Measurements from ENCODE around the gene MMS22L. TPM values are rescaled to one million over a fixed set of nuclear protein-coding genes. Genes with fewer than 3 reads are reported as not detected.

The MMS22L gene
- total RNA-seq, 1 experiment from 2014 or later = 19.3 TPM

DNA sequence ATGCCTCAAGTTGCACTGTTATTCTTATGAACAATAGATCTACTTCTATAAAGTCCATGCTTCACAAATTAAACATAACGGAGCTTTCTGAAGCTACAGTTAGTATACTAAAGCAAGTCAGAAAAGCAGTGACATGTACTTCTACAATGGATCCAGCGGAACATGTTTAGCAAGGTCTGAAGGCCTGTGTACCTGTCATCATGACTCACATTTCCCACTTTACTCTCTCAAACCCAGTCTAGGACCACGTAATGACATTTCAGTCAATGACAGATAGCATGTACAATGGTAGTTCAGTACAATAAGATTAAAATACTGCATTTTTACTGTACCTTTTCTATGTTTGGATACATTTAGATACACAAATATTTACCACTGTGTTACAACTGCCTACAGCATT lies 132.1 kb downstream of the MMS22L start:
- ChIA-PET POLR2A (ENCODE audit: unreplicated experiment) (no interaction called here), CTCF (no interaction called here)
- Histone ChIP-seq H4K20me1 (ENCODE audit: low read length) (no peaks in the 10 kb centered on the region), H3K4me1 (ENCODE audit: insufficient read depth, low read length) (peaks cover 10% of the 10 kb centered on the region), H3K9ac (ENCODE audit: low read length) (no peak overlapping the region), H3K27me3 (ENCODE audit: low read length) (no peaks in the 10 kb centered on the region), H3K27ac (ENCODE audit: low read length) (no peak overlapping the region), H3K9me2 (replicated peaks; ENCODE audit: low read length) (no peaks in the 10 kb centered on the region), H2AFZ (ENCODE audit: low read length) (no peak overlapping the region), H3F3A (ENCODE audit: low read length, unreplicated experiment) (no peaks in the 10 kb centered on the region), H3K36me3 (ENCODE audit: low read depth, low read length) (no peaks in the 10 kb centered on the region; the same call in 1 of the 2 replicates), H3K9me3 (ENCODE audit: low read length) (no peaks in the 10 kb centered on the region), H3K4me2 (ENCODE audit: low read length) (no peak overlapping the region), H3K79me2 (ENCODE audit: low read length) (no peaks in the 10 kb centered on the region), H3K4me3 (ENCODE audit: low read length) (no peak overlapping the region)
- BruUV-seq (replicated peaks) = no TSS peak
- TF ChIP-seq EZH2phosphoT487 (IDR thresholded peaks at IDR 0.05; ENCODE audit: borderline replicate concordance, low read length) = no peak
- TF ChIP-seq EZH2 (IDR thresholded peaks at IDR 0.05; ENCODE audit: low read length, unreplicated experiment) = no peak
- no peak for TF ChIP-seq CTCF (conservative IDR thresholded peaks at IDR 0.05; ENCODE audit: low read depth, low read length)
- peak; percentile 57 for ATAC-seq
- DNase-seq = peak; percentile 76
- intact Hi-C loops (cut with micrococcal nuclease) = no loop called here

GRCh38 chr6:97147421-97147820 lies 135.6 kb downstream of the MMS22L start:
- H3K9ac ChIP-seq (ENCODE audit: low read length) = no peak overlapping the region
- no peaks in the 10 kb centered on the region for H3K79me2 ChIP-seq (ENCODE audit: low read length)
- H4K20me1 ChIP-seq (ENCODE audit: low read length) = no peaks in the 10 kb centered on the region
- no TSS peak for BruUV-seq (replicated peaks)
- intact Hi-C loops (cut with micrococcal nuclease) = no loop called here
- H3K4me1 ChIP-seq (ENCODE audit: insufficient read depth, low read length) = peaks cover 10% of the 10 kb centered on the region
- no peak overlapping the region for H3K4me3 ChIP-seq (ENCODE audit: low read length)
- no peaks in the 10 kb centered on the region for H3K9me3 ChIP-seq (ENCODE audit: low read length)
- no peak overlapping the region for H2AFZ ChIP-seq (ENCODE audit: low read length)
- no peaks in the 10 kb centered on the region; the same call in none of the 2 replicates for H3K36me3 ChIP-seq (ENCODE audit: low read depth, low read length)
- H3K27me3 ChIP-seq (ENCODE audit: low read length) = no peaks in the 10 kb centered on the region
- H3F3A ChIP-seq (ENCODE audit: low read length, unreplicated experiment) = no peaks in the 10 kb centered on the region
- TF ChIP-seq EZH2phosphoT487 (IDR thresholded peaks at IDR 0.05; ENCODE audit: borderline replicate concordance, low read length) (no peak), CTCF (conservative IDR thresholded peaks at IDR 0.05; ENCODE audit: low read depth, low read length) (no peak), EZH2 (IDR thresholded peaks at IDR 0.05; ENCODE audit: low read length, unreplicated experiment) (no peak)
- ChIA-PET CTCF (no interaction called here), POLR2A (ENCODE audit: unreplicated experiment) (no interaction called here)
- no peak for ATAC-seq
- H3K27ac ChIP-seq (ENCODE audit: low read length) = no peak overlapping the region
- H3K9me2 ChIP-seq (replicated peaks; ENCODE audit: low read length) = no peaks in the 10 kb centered on the region
- DNase-seq = no peak
- no peak overlapping the region for H3K4me2 ChIP-seq (ENCODE audit: low read length)

DNA sequence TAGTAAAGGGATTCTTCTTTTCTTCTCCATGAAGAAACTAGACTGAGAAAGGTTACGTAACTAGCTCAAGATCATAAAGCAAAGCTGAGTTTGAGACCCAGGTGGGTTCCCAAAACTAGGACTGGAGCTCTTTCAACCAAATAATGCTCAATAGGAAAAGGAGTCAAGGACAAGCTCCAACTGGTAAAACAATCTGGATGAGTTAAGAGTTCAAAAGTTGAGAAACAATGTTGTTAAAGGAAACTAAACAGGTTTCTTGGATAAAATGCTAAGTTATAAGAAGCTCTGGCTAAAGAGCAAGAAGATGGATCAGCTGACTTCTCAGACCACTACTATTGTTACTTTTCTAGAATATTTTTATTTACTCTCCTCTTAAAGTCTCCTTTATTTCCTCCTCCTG lies 137.3 kb downstream of the MMS22L start:
- H4K20me1 ChIP-seq (ENCODE audit: low read length) = no peaks in the 10 kb centered on the region
- no TSS peak for BruUV-seq (replicated peaks)
- no peaks in the 10 kb centered on the region for H3F3A ChIP-seq (ENCODE audit: low read length, unreplicated experiment)
- H3K79me2 ChIP-seq (ENCODE audit: low read length) = no peaks in the 10 kb centered on the region
- H3K4me3 ChIP-seq (ENCODE audit: low read length) = no peak overlapping the region
- no peak for DNase-seq
- no peak overlapping the region for H3K4me2 ChIP-seq (ENCODE audit: low read length)
- CTCF ChIA-PET = no interaction called here
- ATAC-seq = no peak
- no peak overlapping the region for H2AFZ ChIP-seq (ENCODE audit: low read length)
- POLR2A ChIA-PET (ENCODE audit: unreplicated experiment) = no interaction called here
- H3K9me3 ChIP-seq (ENCODE audit: low read length) = no peaks in the 10 kb centered on the region
- H3K27ac ChIP-seq (ENCODE audit: low read length) = no peak overlapping the region
- H3K9ac ChIP-seq (ENCODE audit: low read length) = no peak overlapping the region
- no peak for TF ChIP-seq EZH2 (IDR thresholded peaks at IDR 0.05; ENCODE audit: low read length, unreplicated experiment)
- TF ChIP-seq CTCF (conservative IDR thresholded peaks at IDR 0.05; ENCODE audit: low read depth, low read length) = no peak
- no peak for TF ChIP-seq EZH2phosphoT487 (IDR thresholded peaks at IDR 0.05; ENCODE audit: borderline replicate concordance, low read length)
- H3K27me3 ChIP-seq (ENCODE audit: low read length) = no peaks in the 10 kb centered on the region
- H3K4me1 ChIP-seq (ENCODE audit: insufficient read depth, low read length) = peaks cover 1% of the 10 kb centered on the region; the same call in 1 of the 2 replicates
- no peaks in the 10 kb centered on the region; the same call in none of the 2 replicates for H3K36me3 ChIP-seq (ENCODE audit: low read depth, low read length)
- no peaks in the 10 kb centered on the region for H3K9me2 ChIP-seq (replicated peaks; ENCODE audit: low read length)
- intact Hi-C loops (cut with micrococcal nuclease) = no loop called here
